ENCODE data around the gene CAMK2G.

CAMK2G gene

DNA sequence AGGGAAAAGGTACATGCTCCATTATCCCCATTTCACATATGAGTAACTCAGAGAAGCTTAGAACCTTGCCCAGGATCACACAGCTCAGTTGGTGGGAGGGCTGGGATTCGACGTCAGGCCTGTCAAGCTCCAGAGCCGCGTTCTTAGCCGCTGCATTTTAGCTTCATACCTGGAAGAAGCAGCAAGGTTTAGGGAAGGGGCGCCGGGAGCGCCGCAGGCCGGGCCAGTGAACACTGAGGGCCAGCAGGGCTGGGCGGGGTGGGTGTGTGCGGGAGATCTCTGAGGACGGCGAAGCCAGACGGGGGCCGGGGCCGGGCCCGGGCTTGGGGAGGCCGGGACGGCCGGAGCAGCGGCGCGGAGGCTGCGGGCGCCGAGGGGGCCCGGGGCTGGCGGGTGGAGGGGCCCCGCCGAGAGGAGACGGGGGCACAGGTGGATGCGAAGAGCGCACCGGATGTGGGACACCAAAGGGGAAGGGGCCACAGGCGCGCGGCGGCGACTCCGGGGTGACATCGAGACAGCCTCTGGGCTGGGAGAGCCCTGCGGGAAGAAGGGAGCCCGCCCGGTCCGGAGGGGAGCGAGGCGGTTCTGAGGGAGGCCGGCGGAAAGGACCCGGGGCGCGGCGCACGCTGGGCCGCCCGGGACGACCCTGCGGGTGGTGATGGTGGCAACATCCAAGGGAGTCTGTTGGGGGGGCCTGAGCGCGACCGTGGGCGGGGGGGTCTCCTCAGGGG is 63.5 kb downstream of the CAMK2G start:
- Histone ChIP-seq H3K9me3 (ENCODE audit: control insufficient read depth, insufficient read depth, low read length) (no peaks in the 10 kb centered on the region), H3K36me3 (ENCODE audit: control insufficient read depth, insufficient read depth, low read length) (peaks cover 15% of the 10 kb centered on the region), H3K4me3 (ENCODE audit: low read depth, low read length) (peak overlapping the region; percentile 67), H3K27me3 (ENCODE audit: control insufficient read depth, insufficient read depth, low read length) (no peaks in the 10 kb centered on the region), H3K9ac (ENCODE audit: low read depth, low read length) (peak overlapping the region; percentile 76), H3K4me1 (ENCODE audit: control insufficient read depth, insufficient read depth, low read length) (peaks cover 3% of the 10 kb centered on the region)

DNA sequence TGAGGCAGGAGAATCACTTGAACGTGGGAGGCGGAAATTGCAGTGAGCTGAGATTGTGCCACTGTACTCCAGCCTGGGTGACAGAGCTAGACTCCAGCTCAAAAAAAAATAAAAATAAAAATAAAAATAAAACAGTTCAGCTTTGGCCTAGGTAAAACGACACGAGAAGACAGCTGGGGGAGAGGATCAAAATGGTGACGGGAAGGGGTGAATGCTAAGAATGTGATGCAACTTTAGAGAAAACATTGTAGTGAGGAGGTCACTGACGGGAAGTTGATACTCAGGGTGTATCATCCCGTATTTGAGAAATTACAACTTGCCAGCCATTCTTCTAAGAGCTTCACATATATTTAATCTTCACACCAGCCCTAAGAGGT is 64.0 kb downstream of the CAMK2G start:
- no peaks in the 10 kb centered on the region for H3K27me3 ChIP-seq (ENCODE audit: control insufficient read depth, insufficient read depth, low read length)
- peaks cover 3% of the 10 kb centered on the region for H3K4me1 ChIP-seq (ENCODE audit: control insufficient read depth, insufficient read depth, low read length)
- no peaks in the 10 kb centered on the region for H3K9me3 ChIP-seq (ENCODE audit: control insufficient read depth, insufficient read depth, low read length)
- peak overlapping the region; percentile 67 for H3K4me3 ChIP-seq (ENCODE audit: low read depth, low read length)
- H3K9ac ChIP-seq (ENCODE audit: low read depth, low read length) = peak overlapping the region; percentile 76
- peaks cover 15% of the 10 kb centered on the region for H3K36me3 ChIP-seq (ENCODE audit: control insufficient read depth, insufficient read depth, low read length)

DNA sequence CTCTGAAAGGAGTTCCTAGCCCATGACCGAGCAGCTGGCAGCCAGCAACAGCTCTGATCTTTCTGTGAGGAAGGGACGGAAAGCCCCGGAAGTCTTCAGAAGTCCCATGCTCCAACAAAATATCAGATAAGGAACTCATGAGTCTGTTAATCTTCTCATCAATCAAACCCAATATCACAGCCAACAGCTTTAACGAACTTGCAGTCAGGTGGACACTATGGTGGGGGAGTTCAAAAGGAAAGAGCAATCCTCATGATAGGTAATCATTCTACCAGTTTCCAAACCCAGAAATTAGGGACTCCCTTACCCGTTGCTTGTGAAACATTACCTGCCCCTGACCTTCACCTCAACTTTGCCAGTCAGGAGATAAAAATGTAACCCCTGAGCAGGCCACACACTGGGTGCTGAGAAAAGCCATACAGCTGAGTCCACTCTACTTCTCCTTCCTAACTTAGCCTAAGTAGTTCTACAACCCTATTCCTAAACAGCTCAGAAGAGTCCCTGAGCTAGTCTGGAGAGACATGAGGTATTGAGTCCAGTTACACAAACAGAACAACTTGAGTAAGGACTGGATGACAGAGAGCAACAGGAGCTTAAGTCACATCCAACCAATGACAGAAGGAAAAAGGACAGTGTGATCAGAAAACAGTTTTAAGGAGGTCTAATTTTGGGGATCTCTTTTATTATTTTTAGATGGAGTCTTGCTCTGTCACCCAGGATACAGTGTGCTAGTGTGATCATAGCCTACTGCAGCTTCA is 65.1 kb downstream of the CAMK2G start:
- H3K9ac ChIP-seq (ENCODE audit: low read depth, low read length) = no peak overlapping the region
- H3K36me3 ChIP-seq (ENCODE audit: control insufficient read depth, insufficient read depth, low read length) = peaks cover 13% of the 10 kb centered on the region
- H3K4me1 ChIP-seq (ENCODE audit: control insufficient read depth, insufficient read depth, low read length) = peaks cover 3% of the 10 kb centered on the region
- no peaks in the 10 kb centered on the region for H3K27me3 ChIP-seq (ENCODE audit: control insufficient read depth, insufficient read depth, low read length)
- H3K4me3 ChIP-seq (ENCODE audit: low read depth, low read length) = no peak overlapping the region
- H3K9me3 ChIP-seq (ENCODE audit: control insufficient read depth, insufficient read depth, low read length) = no peaks in the 10 kb centered on the region

DNA sequence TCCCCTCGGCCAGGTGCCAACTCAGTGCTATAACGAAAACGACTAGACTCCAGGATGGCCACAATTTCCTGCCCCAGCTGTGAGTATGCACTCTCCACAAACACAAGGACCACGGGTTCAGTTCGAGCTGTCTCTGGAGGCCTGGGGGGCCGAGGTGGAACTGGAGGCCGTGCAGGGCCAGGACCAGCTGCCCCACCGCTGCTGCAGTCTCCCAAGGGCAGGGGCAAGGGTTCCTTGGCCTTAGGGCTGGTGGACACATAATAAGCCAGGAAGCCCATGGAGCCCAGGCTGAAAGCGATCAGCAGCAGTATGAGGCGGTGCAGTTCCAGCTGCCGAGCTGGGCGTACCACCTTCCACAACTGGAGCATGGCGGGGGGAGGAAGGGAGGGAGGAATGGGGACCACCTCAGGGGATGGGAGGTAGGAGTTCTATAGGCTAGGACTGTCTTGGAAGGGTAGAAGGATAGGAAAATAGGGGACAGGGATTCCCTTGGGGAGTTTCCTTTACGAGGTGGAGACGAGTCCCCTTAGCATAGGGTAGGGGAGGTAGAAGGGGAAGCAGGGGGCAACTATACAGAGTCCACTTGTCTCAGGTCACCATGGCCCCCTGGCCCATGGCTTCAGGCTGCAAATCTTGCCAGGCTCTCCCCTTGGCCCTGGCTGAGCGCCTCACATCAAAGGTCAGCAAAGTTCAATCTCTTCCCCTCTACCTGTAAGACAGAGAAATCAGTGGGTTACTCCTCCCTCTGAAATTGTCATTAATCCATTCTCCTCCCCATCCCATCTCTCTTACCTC is 66.1 kb downstream of the CAMK2G start:
- Histone ChIP-seq H3K36me3 (ENCODE audit: control insufficient read depth, insufficient read depth, low read length) (peaks cover 18% of the 10 kb centered on the region), H3K9me3 (ENCODE audit: control insufficient read depth, insufficient read depth, low read length) (no peaks in the 10 kb centered on the region), H3K4me3 (ENCODE audit: low read depth, low read length) (no peak overlapping the region), H3K4me1 (ENCODE audit: control insufficient read depth, insufficient read depth, low read length) (peaks cover 3% of the 10 kb centered on the region), H3K9ac (ENCODE audit: low read depth, low read length) (no peak overlapping the region), H3K27me3 (ENCODE audit: control insufficient read depth, insufficient read depth, low read length) (no peaks in the 10 kb centered on the region)

DNA sequence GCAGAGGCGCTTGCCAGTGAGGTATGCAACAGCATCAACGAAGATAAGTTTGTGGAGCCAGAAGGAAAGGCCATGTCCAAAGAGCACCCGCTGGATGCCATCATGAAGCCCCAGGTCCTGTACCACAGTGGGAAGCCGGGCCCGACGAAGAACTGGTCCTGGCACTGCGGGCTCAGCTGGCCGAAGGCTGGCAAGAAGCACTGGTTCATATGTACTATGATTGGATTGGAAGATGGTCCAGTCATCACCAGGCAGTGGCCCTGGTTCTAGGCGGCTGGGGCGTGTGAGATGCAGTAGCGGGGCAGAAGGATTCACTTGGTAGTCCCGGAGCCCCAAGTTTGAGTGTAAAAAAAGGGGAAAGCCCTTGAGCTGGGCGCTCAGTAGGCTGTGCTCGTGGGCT is 66.9 kb downstream of the CAMK2G start:
- Histone ChIP-seq H3K9ac (ENCODE audit: low read depth, low read length) (no peak overlapping the region), H3K4me3 (ENCODE audit: low read depth, low read length) (no peak overlapping the region), H3K9me3 (ENCODE audit: control insufficient read depth, insufficient read depth, low read length) (no peaks in the 10 kb centered on the region), H3K4me1 (ENCODE audit: control insufficient read depth, insufficient read depth, low read length) (peaks cover 3% of the 10 kb centered on the region), H3K27me3 (ENCODE audit: control insufficient read depth, insufficient read depth, low read length) (no peaks in the 10 kb centered on the region), H3K36me3 (ENCODE audit: control insufficient read depth, insufficient read depth, low read length) (peaks cover 25% of the 10 kb centered on the region)

DNA sequence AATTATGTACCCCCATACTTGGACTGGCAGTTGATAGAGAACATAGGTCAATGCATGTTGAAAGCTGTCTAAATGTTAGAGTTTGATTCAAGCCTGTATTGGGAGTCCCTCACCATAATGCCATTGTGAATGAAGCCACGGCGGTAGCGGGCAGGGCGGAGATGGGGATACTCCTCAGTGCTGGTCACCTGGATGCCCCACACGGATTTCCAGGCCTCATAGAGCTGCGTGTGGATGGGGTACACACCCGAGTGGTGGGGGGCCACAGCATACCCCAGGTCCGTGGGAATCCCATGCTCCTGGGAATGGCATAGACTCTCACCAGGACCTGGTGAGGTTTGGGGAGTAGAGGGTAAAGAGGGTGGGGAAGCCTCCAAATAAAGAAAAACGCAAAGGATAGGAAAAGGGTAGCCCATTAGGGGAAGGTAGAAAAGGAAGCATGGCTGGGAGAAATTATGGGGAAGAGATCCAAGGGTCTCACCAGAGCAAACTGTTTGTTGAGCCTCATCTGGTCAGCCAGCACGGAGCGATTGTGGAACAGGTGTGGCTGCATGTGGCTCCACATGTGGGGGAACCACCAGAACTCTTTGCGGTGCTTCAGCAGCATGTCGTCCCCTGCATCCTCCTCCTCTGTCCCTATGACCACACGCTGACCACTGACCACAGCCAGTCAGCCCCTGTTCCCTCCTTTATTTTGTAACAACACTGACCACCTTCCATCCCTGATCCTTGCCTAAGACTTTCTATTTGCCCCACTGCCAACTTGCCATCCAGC is 68.0 kb downstream of the CAMK2G start:
- Histone ChIP-seq H3K27me3 (ENCODE audit: control insufficient read depth, insufficient read depth, low read length) (no peaks in the 10 kb centered on the region), H3K4me1 (ENCODE audit: control insufficient read depth, insufficient read depth, low read length) (peaks cover 3% of the 10 kb centered on the region), H3K36me3 (ENCODE audit: control insufficient read depth, insufficient read depth, low read length) (peaks cover 36% of the 10 kb centered on the region), H3K4me3 (ENCODE audit: low read depth, low read length) (no peak overlapping the region), H3K9me3 (ENCODE audit: control insufficient read depth, insufficient read depth, low read length) (no peaks in the 10 kb centered on the region), H3K9ac (ENCODE audit: low read depth, low read length) (no peak overlapping the region)

DNA sequence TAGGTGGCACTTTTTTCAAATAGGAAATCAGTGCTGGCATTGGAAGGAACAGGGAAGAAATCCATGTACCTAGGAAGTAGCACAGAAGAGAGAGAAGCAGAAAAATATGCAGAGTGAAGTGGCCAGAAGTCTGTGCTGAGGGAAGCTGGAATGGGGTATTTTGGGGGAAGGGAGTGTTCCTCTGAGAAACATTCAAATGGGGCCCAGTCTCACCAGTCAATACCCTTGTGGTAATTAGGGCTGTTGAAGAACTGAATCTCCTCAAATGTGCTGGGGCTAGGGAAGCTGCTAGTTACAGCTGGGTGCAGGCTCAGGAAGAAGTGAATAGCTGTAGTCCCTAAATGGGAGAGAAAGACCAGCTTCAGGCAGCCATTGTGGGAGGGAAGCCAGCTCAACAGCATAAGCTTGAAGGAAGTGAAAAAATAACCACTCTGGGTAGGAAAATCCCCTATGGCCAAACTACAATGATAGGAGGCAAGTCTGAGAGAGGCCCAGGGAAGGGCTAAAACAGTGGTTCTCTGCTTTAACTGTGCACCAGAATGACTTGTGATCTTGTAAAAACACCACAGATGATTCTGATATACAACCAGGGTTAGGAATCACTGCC is 70.6 kb downstream of the CAMK2G start:
- Histone ChIP-seq H3K27me3 (ENCODE audit: control insufficient read depth, insufficient read depth, low read length) (no peaks in the 10 kb centered on the region), H3K9ac (ENCODE audit: low read depth, low read length) (no peak overlapping the region), H3K4me1 (ENCODE audit: control insufficient read depth, insufficient read depth, low read length) (no peaks in the 10 kb centered on the region), H3K4me3 (ENCODE audit: low read depth, low read length) (no peak overlapping the region), H3K9me3 (ENCODE audit: control insufficient read depth, insufficient read depth, low read length) (no peaks in the 10 kb centered on the region), H3K36me3 (ENCODE audit: control insufficient read depth, insufficient read depth, low read length) (peaks cover 57% of the 10 kb centered on the region)

DNA sequence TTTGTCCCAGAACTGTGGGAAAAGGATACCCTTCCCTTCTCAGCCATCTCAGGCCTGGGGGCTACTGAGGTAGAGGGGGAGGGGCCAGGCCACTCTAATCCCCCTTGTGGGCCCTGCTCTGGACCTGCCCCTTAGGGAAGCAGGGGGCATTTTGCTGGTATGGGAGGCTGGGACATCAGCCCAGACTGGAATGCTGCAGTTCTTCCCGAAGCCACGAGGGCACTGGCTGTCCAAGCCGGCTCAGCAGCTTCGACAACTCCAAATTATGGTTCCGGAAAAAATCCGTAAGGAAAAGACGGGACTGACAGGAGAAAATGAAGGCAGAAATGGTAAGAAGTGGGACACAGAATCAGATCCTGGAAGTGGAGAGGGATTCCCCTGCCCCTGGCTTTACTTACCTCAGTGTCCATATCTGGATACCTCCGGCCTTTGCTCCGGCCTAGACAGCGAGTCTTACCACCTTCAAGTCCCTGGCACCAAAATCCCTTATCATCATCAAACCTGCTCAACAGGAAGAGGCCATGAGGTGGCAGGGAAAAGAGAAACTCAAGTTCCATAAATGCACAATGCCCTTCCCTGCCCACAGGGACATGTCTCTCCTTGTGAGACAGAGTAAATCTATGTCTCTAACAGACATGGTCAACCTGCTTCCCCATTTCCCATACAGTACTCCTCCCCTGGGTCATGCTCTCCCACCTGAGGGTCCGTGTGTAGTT is 71.9 kb downstream of the CAMK2G start:
- Histone ChIP-seq H3K4me1 (ENCODE audit: control insufficient read depth, insufficient read depth, low read length) (no peaks in the 10 kb centered on the region), H3K27me3 (ENCODE audit: control insufficient read depth, insufficient read depth, low read length) (no peaks in the 10 kb centered on the region), H3K36me3 (ENCODE audit: control insufficient read depth, insufficient read depth, low read length) (peaks cover 58% of the 10 kb centered on the region), H3K9me3 (ENCODE audit: control insufficient read depth, insufficient read depth, low read length) (no peaks in the 10 kb centered on the region), H3K4me3 (ENCODE audit: low read depth, low read length) (no peak overlapping the region), H3K9ac (ENCODE audit: low read depth, low read length) (no peak overlapping the region)

DNA sequence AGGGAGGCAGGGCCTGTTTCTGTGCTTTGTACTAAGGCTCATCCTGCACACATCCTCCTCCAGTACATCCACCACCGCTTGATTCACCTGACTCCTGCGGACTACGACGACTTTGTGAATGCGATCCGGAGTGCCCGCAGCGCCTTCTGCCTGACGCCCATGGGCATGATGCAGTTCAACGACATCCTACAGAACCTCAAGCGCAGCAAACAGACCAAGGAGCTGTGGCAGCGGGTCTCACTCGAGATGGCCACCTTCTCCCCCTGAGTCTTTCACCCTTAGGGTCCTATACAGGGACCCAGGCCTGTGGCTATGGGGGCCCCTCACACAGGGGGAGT is 73.1 kb downstream of the CAMK2G start:
- Histone ChIP-seq H3K27me3 (ENCODE audit: control insufficient read depth, insufficient read depth, low read length) (no peaks in the 10 kb centered on the region), H3K36me3 (ENCODE audit: control insufficient read depth, insufficient read depth, low read length) (peaks cover 59% of the 10 kb centered on the region), H3K9me3 (ENCODE audit: control insufficient read depth, insufficient read depth, low read length) (no peaks in the 10 kb centered on the region), H3K9ac (ENCODE audit: low read depth, low read length) (no peak overlapping the region), H3K4me3 (ENCODE audit: low read depth, low read length) (no peak overlapping the region), H3K4me1 (ENCODE audit: control insufficient read depth, insufficient read depth, low read length) (no peaks in the 10 kb centered on the region)

DNA sequence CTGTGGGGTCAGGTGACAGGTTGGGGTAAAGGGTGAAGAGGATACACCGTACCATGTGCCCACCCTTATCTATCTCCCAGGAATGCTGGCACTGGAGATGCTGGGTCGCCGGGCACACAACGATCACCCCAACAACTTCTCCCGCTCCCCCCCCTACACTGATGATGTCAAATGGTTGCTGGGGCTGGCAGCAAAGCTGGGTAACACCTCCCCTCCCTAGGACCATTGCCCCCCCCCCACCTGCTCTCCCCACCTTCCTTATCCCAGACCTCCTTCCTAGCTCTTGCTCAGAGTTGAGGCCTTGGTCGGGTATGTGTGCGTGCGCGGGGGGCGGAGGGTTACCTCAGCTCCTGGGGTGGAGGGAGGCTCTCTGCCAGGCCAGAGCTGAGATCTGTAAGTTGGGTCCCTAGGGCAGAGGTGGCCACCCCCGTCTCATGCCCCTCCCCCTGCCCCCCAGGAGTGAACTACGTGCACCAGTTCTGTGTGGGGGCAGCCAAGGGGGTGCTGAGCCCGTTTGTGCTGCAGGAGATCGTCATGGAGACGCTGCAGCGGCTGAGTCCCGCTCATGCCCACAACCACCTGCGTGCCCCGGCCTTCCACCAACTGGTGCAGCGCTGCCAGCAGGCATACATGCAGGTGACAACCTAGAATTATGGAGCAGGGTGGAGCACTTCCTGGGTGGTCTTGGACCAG is 73.6 kb downstream of the CAMK2G start:
- Histone ChIP-seq H3K27me3 (ENCODE audit: control insufficient read depth, insufficient read depth, low read length) (no peaks in the 10 kb centered on the region), H3K4me3 (ENCODE audit: low read depth, low read length) (no peak overlapping the region), H3K4me1 (ENCODE audit: control insufficient read depth, insufficient read depth, low read length) (no peaks in the 10 kb centered on the region), H3K36me3 (ENCODE audit: control insufficient read depth, insufficient read depth, low read length) (peaks cover 56% of the 10 kb centered on the region), H3K9me3 (ENCODE audit: control insufficient read depth, insufficient read depth, low read length) (no peaks in the 10 kb centered on the region), H3K9ac (ENCODE audit: low read depth, low read length) (no peak overlapping the region)
